Measurements from ENCODE around the gene NCAPG2. TPM values are rescaled to one million over a fixed set of nuclear protein-coding genes. Genes with fewer than 3 reads are reported as not detected.

NCAPG2 gene
- total and polyA plus RNA-seq, 4 donors: 2.9 to 9.2 (median 5.4) TPM

GRCh38 chr7:158722574-158723237 lies 18.1 kb upstream of the NCAPG2 start:
- Histone ChIP-seq H3K36me3 (ENCODE audit: control insufficient read depth in 1 of 2, insufficient read depth in 2 of 2, low read length in 1 of 2) (no peaks in the 10 kb centered on the region), H3K27ac (ENCODE audit: low read depth in 1 of 2, low read length in 2 of 2) (no peak overlapping the region), H3K4me3 (ENCODE audit: low read length in 2 of 2) (no peak overlapping the region), H3K4me1 (ENCODE audit: control insufficient read depth in 1 of 2, insufficient read depth in 2 of 2, low read length in 2 of 2) (no peaks in the 10 kb centered on the region), H3K27me3 (ENCODE audit: control insufficient read depth in 1 of 2, insufficient read depth in 2 of 2, low read length in 1 of 2) (no peaks in the 10 kb centered on the region), H3K9me3 (ENCODE audit: control insufficient read depth, low read length) (no peaks in the 10 kb centered on the region)
- intact Hi-C loops (cut with DNase I): no loop called here
- ATAC-seq (ENCODE audit: low FRiP score) (no peak), DNase-seq (no peak)
- 93 to 94% methylated on average over 6 of the region's 6 CpGs for WGBS, 2 donors

GRCh38 chr7:158720112-158720511 lies 15.5 kb upstream of the NCAPG2 start:
- intact Hi-C loops (cut with DNase I): no loop called here
- 88 to 90% methylated on average over 9 of the region's 9 CpGs for WGBS, 2 donors
- Histone ChIP-seq H3K27me3 (ENCODE audit: control insufficient read depth in 1 of 2, insufficient read depth in 2 of 2, low read length in 1 of 2) (no peaks in the 10 kb centered on the region), H3K9me3 (ENCODE audit: control insufficient read depth, low read length) (no peaks in the 10 kb centered on the region), H3K27ac (ENCODE audit: low read depth in 1 of 2, low read length in 2 of 2) (no peak overlapping the region), H3K4me3 (ENCODE audit: low read length in 2 of 2) (no peak overlapping the region), H3K4me1 (ENCODE audit: control insufficient read depth in 1 of 2, insufficient read depth in 2 of 2, low read length in 2 of 2) (no peaks in the 10 kb centered on the region), H3K36me3 (ENCODE audit: control insufficient read depth in 1 of 2, insufficient read depth in 2 of 2, low read length in 1 of 2) (no peaks in the 10 kb centered on the region)
- no peak for ATAC-seq (ENCODE audit: low FRiP score)
- DNase-seq: no peak

- 73 to 89% methylated on average over 1 of the region's 1 CpG for WGBS, 2 donors
- Histone ChIP-seq H3K9me3 (ENCODE audit: control insufficient read depth, low read length) (no peaks in the 10 kb centered on the region), H3K36me3 (ENCODE audit: control insufficient read depth in 1 of 2, insufficient read depth in 2 of 2, low read length in 1 of 2) (no peaks in the 10 kb centered on the region), H3K4me1 (ENCODE audit: control insufficient read depth in 1 of 2, insufficient read depth in 2 of 2, low read length in 2 of 2) (no peaks in the 10 kb centered on the region), H3K27me3 (ENCODE audit: control insufficient read depth in 1 of 2, insufficient read depth in 2 of 2, low read length in 1 of 2) (no peaks in the 10 kb centered on the region), H3K27ac (ENCODE audit: low read depth in 1 of 2, low read length in 2 of 2) (no peak overlapping the region), H3K4me3 (ENCODE audit: low read length in 2 of 2) (no peak overlapping the region)
- DNase-seq (no peak), ATAC-seq (ENCODE audit: low FRiP score) (no peak)
- intact Hi-C loops (cut with DNase I): no loop called here
Observed at GRCh38 chr7:158716802-158717201, 12.2 kb upstream of the NCAPG2 start.

GRCh38 chr7:158710651-158711102 lies 6.1 kb upstream of the NCAPG2 start:
- no peak overlapping the region for H3K27ac ChIP-seq (ENCODE audit: low read depth in 1 of 2, low read length in 2 of 2)
- no peaks in the 10 kb centered on the region for H3K9me3 ChIP-seq (ENCODE audit: control insufficient read depth, low read length)
- no peak overlapping the region for H3K4me3 ChIP-seq (ENCODE audit: low read length in 2 of 2)
- no peak for DNase-seq
- intact Hi-C loops (cut with DNase I): no loop called here
- ATAC-seq (ENCODE audit: low FRiP score): no peak
- whole genome bisulfite sequencing, 2 donors: 81 to 88% methylated on average over 7 of the region's 7 CpGs
- H3K4me1 ChIP-seq (ENCODE audit: control insufficient read depth in 1 of 2, insufficient read depth in 2 of 2, low read length in 2 of 2): no peaks in the 10 kb centered on the region
- no peaks in the 10 kb centered on the region for H3K36me3 ChIP-seq (ENCODE audit: control insufficient read depth in 1 of 2, insufficient read depth in 2 of 2, low read length in 1 of 2)
- H3K27me3 ChIP-seq (ENCODE audit: control insufficient read depth in 1 of 2, insufficient read depth in 2 of 2, low read length in 1 of 2): no peaks in the 10 kb centered on the region

GRCh38 chr7:158707610-158708009 lies 3.0 kb upstream of the NCAPG2 start:
- Histone ChIP-seq H3K36me3 (ENCODE audit: control insufficient read depth in 1 of 2, insufficient read depth in 2 of 2, low read length in 1 of 2) (no peaks in the 10 kb centered on the region), H3K9me3 (ENCODE audit: control insufficient read depth, low read length) (no peaks in the 10 kb centered on the region), H3K27ac (ENCODE audit: low read depth in 1 of 2, low read length in 2 of 2) (no peak overlapping the region), H3K27me3 (ENCODE audit: control insufficient read depth in 1 of 2, insufficient read depth in 2 of 2, low read length in 1 of 2) (no peaks in the 10 kb centered on the region), H3K4me1 (ENCODE audit: control insufficient read depth in 1 of 2, insufficient read depth in 2 of 2, low read length in 2 of 2) (no peaks in the 10 kb centered on the region), H3K4me3 (ENCODE audit: low read length in 2 of 2) (no peak overlapping the region)
- intact Hi-C loops (cut with DNase I): no loop called here
- 54 to 68% methylated on average over 4 of the region's 4 CpGs for WGBS, 2 donors
- ATAC-seq (ENCODE audit: low FRiP score) (no peak), DNase-seq (no peak)

GRCh38 chr7:158706710-158707590 lies 2.3 kb upstream of the NCAPG2 start:
- intact Hi-C loops (cut with DNase I): no loop called here

GRCh38 chr7:158706273-158706704 lies 1.7 kb upstream of the NCAPG2 start:
- H3K4me3 ChIP-seq (ENCODE audit: low read length in 2 of 2): no peak overlapping the region
- WGBS, 2 donors: 56 to 73% methylated on average over 5 of the region's 5 CpGs
- no peaks in the 10 kb centered on the region for H3K27me3 ChIP-seq (ENCODE audit: control insufficient read depth in 1 of 2, insufficient read depth in 2 of 2, low read length in 1 of 2)
- H3K36me3 ChIP-seq (ENCODE audit: control insufficient read depth in 1 of 2, insufficient read depth in 2 of 2, low read length in 1 of 2): no peaks in the 10 kb centered on the region
- DNase-seq: no peak
- no peak for ATAC-seq (ENCODE audit: low FRiP score)
- no peaks in the 10 kb centered on the region for H3K9me3 ChIP-seq (ENCODE audit: control insufficient read depth, low read length)
- intact Hi-C loops (cut with DNase I): no loop called here
- H3K27ac ChIP-seq (ENCODE audit: low read depth in 1 of 2, low read length in 2 of 2): no peak overlapping the region
- no peaks in the 10 kb centered on the region for H3K4me1 ChIP-seq (ENCODE audit: control insufficient read depth in 1 of 2, insufficient read depth in 2 of 2, low read length in 2 of 2)

More at GRCh38 chr7:158706710-158707590, 2.3 kb upstream of the NCAPG2 start:
- H3K36me3 ChIP-seq (ENCODE audit: control insufficient read depth in 1 of 2, insufficient read depth in 2 of 2, low read length in 1 of 2): no peaks in the 10 kb centered on the region
- ATAC-seq (ENCODE audit: low FRiP score) (no peak), DNase-seq (no peak)
- no peak overlapping the region for H3K27ac ChIP-seq (ENCODE audit: low read depth in 1 of 2, low read length in 2 of 2)
- H3K4me1 ChIP-seq (ENCODE audit: control insufficient read depth in 1 of 2, insufficient read depth in 2 of 2, low read length in 2 of 2): no peaks in the 10 kb centered on the region
- H3K9me3 ChIP-seq (ENCODE audit: control insufficient read depth, low read length): no peaks in the 10 kb centered on the region
- no peak overlapping the region for H3K4me3 ChIP-seq (ENCODE audit: low read length in 2 of 2)
- H3K27me3 ChIP-seq (ENCODE audit: control insufficient read depth in 1 of 2, insufficient read depth in 2 of 2, low read length in 1 of 2): no peaks in the 10 kb centered on the region
- 95 to 98% methylated on average over 29 of the region's 29 CpGs for WGBS, 2 donors

- intact Hi-C loops (cut with DNase I): no loop called here
- DNase-seq: no peak
- Histone ChIP-seq H3K27me3 (ENCODE audit: control insufficient read depth in 1 of 2, insufficient read depth in 2 of 2, low read length in 1 of 2) (no peaks in the 10 kb centered on the region), H3K9me3 (ENCODE audit: control insufficient read depth, low read length) (no peaks in the 10 kb centered on the region), H3K27ac (ENCODE audit: low read depth in 1 of 2, low read length in 2 of 2) (peak overlapping the region in 1 of 2 donors; percentile 11), H3K36me3 (ENCODE audit: control insufficient read depth in 1 of 2, insufficient read depth in 2 of 2, low read length in 1 of 2) (no peaks in the 10 kb centered on the region), H3K4me1 (ENCODE audit: control insufficient read depth in 1 of 2, insufficient read depth in 2 of 2, low read length in 2 of 2) (no peaks in the 10 kb centered on the region), H3K4me3 (ENCODE audit: low read length in 2 of 2) (peak overlapping the region; percentile 51 to 78)
- ATAC-seq (ENCODE audit: low FRiP score): no peak
- 4 to 6% methylated on average over 21 to 22 of the region's 22 CpGs for WGBS, 2 donors
Observed at GRCh38 chr7:158705234-158705850, 738 bp upstream of the NCAPG2 start.

Measured in aorta (tissue), 5 donors.